Measurements from ENCODE around the gene IFI30.

The IFI30 gene

GRCh38 chr19:18159810-18160209 is 13.8 kb upstream of the IFI30 start:
- H3K27ac ChIP-seq (ENCODE audit: low read length) = peak overlapping the region; percentile 58
- H3K9ac ChIP-seq (ENCODE audit: low read length in 2 of 2) = no peak overlapping the region
- no peaks in the 10 kb centered on the region for H3K9me3 ChIP-seq (ENCODE audit: control insufficient read depth in 2 of 2, low read length in 2 of 2)
- H3K27me3 ChIP-seq (ENCODE audit: control insufficient read depth in 1 of 2, insufficient read depth in 2 of 2, low read length in 2 of 2) = no peaks in the 10 kb centered on the region
- peaks cover 15 to 16% of the 10 kb centered on the region in 2 donors for H3K36me3 ChIP-seq (ENCODE audit: control insufficient read depth in 2 of 2, insufficient read depth in 2 of 2, low read length in 2 of 2)
- peaks cover 46% of the 10 kb centered on the region for H3K4me1 ChIP-seq (ENCODE audit: control insufficient read depth, insufficient read depth, low read length)
- no peak overlapping the region for H3K4me3 ChIP-seq (ENCODE audit: low read length in 2 of 2)

- Histone ChIP-seq H3K4me1 (ENCODE audit: control insufficient read depth, insufficient read depth, low read length) (peaks cover 42% of the 10 kb centered on the region), H3K4me3 (ENCODE audit: low read length in 2 of 2) (peak overlapping the region in 1 of 2 donors; percentile 64), H3K27ac (ENCODE audit: low read length) (peak overlapping the region; percentile 58)
Measured at GRCh38 chr19:18160493-18160970, 13.1 kb upstream of the IFI30 start.

GRCh38 chr19:18160971-18161635 is 12.5 kb upstream of the IFI30 start:
- Histone ChIP-seq H3K27me3 (ENCODE audit: control insufficient read depth in 1 of 2, insufficient read depth in 2 of 2, low read length in 2 of 2) (no peaks in the 10 kb centered on the region), H3K4me1 (ENCODE audit: control insufficient read depth, insufficient read depth, low read length) (peaks cover 37% of the 10 kb centered on the region), H3K36me3 (ENCODE audit: control insufficient read depth in 2 of 2, insufficient read depth in 2 of 2, low read length in 2 of 2) (peaks cover 22 to 24% of the 10 kb centered on the region in 2 donors), H3K9ac (ENCODE audit: low read length in 2 of 2) (peak overlapping the region; percentile 42 to 55), H3K27ac (ENCODE audit: low read length) (peak overlapping the region; percentile 58), H3K9me3 (ENCODE audit: control insufficient read depth in 2 of 2, low read length in 2 of 2) (no peaks in the 10 kb centered on the region), H3K4me3 (ENCODE audit: low read length in 2 of 2) (peak overlapping the region; percentile 29 to 69)

More at GRCh38 chr19:18160493-18160970, 13.1 kb upstream of the IFI30 start:
- H3K27me3 ChIP-seq (ENCODE audit: control insufficient read depth in 1 of 2, insufficient read depth in 2 of 2, low read length in 2 of 2) = no peaks in the 10 kb centered on the region
- H3K9me3 ChIP-seq (ENCODE audit: control insufficient read depth in 2 of 2, low read length in 2 of 2) = no peaks in the 10 kb centered on the region
- H3K9ac ChIP-seq (ENCODE audit: low read length in 2 of 2) = peak overlapping the region; percentile 29 to 55
- H3K36me3 ChIP-seq (ENCODE audit: control insufficient read depth in 2 of 2, insufficient read depth in 2 of 2, low read length in 2 of 2) = peaks cover 17 to 18% of the 10 kb centered on the region in 2 donors

GRCh38 chr19:18161636-18162002 is 12.0 kb upstream of the IFI30 start:
- Histone ChIP-seq H3K9ac (ENCODE audit: low read length in 2 of 2) (peak overlapping the region; percentile 31 to 42), H3K27ac (ENCODE audit: low read length) (no peak overlapping the region)

GRCh38 chr19:18164072-18164471 is 9.5 kb upstream of the IFI30 start:
- Histone ChIP-seq H3K27me3 (ENCODE audit: control insufficient read depth in 1 of 2, insufficient read depth in 2 of 2, low read length in 2 of 2) (no peaks in the 10 kb centered on the region), H3K4me3 (ENCODE audit: low read length in 2 of 2) (no peak overlapping the region), H3K9ac (ENCODE audit: low read length in 2 of 2) (no peak overlapping the region), H3K27ac (ENCODE audit: low read length) (no peak overlapping the region), H3K4me1 (ENCODE audit: control insufficient read depth, insufficient read depth, low read length) (peaks cover 17% of the 10 kb centered on the region), H3K9me3 (ENCODE audit: control insufficient read depth in 2 of 2, low read length in 2 of 2) (no peaks in the 10 kb centered on the region), H3K36me3 (ENCODE audit: control insufficient read depth in 2 of 2, insufficient read depth in 2 of 2, low read length in 2 of 2) (peaks cover 28 to 30% of the 10 kb centered on the region in 2 donors)

More at GRCh38 chr19:18161636-18162002, 12.0 kb upstream of the IFI30 start:
- Histone ChIP-seq H3K9me3 (ENCODE audit: control insufficient read depth in 2 of 2, low read length in 2 of 2) (no peaks in the 10 kb centered on the region), H3K4me3 (ENCODE audit: low read length in 2 of 2) (peak overlapping the region; percentile 29 to 69), H3K36me3 (ENCODE audit: control insufficient read depth in 2 of 2, insufficient read depth in 2 of 2, low read length in 2 of 2) (peaks cover 24 to 25% of the 10 kb centered on the region in 2 donors), H3K4me1 (ENCODE audit: control insufficient read depth, insufficient read depth, low read length) (peaks cover 32% of the 10 kb centered on the region), H3K27me3 (ENCODE audit: control insufficient read depth in 1 of 2, insufficient read depth in 2 of 2, low read length in 2 of 2) (no peaks in the 10 kb centered on the region)

GRCh38 chr19:18165794-18166544 is 7.6 kb upstream of the IFI30 start:
- H3K27me3 ChIP-seq (ENCODE audit: control insufficient read depth in 1 of 2, insufficient read depth in 2 of 2, low read length in 2 of 2) = no peaks in the 10 kb centered on the region

GRCh38 chr19:18167011-18167410 is 6.6 kb upstream of the IFI30 start:
- peaks cover 28 to 33% of the 10 kb centered on the region in 2 donors for H3K36me3 ChIP-seq (ENCODE audit: control insufficient read depth in 2 of 2, insufficient read depth in 2 of 2, low read length in 2 of 2)
- H3K9me3 ChIP-seq (ENCODE audit: control insufficient read depth in 2 of 2, low read length in 2 of 2) = no peaks in the 10 kb centered on the region
- H3K4me1 ChIP-seq (ENCODE audit: control insufficient read depth, insufficient read depth, low read length) = no peaks in the 10 kb centered on the region
- H3K27me3 ChIP-seq (ENCODE audit: control insufficient read depth in 1 of 2, insufficient read depth in 2 of 2, low read length in 2 of 2) = no peaks in the 10 kb centered on the region
- no peak overlapping the region for H3K27ac ChIP-seq (ENCODE audit: low read length)
- H3K4me3 ChIP-seq (ENCODE audit: low read length in 2 of 2) = no peak overlapping the region
- no peak overlapping the region for H3K9ac ChIP-seq (ENCODE audit: low read length in 2 of 2)

More at GRCh38 chr19:18165794-18166544, 7.6 kb upstream of the IFI30 start:
- Histone ChIP-seq H3K27ac (ENCODE audit: low read length) (no peak overlapping the region), H3K9ac (ENCODE audit: low read length in 2 of 2) (no peak overlapping the region), H3K36me3 (ENCODE audit: control insufficient read depth in 2 of 2, insufficient read depth in 2 of 2, low read length in 2 of 2) (peaks cover 31 to 33% of the 10 kb centered on the region in 2 donors), H3K4me3 (ENCODE audit: low read length in 2 of 2) (no peak overlapping the region), H3K4me1 (ENCODE audit: control insufficient read depth, insufficient read depth, low read length) (peaks cover 8% of the 10 kb centered on the region), H3K9me3 (ENCODE audit: control insufficient read depth in 2 of 2, low read length in 2 of 2) (no peaks in the 10 kb centered on the region)

GRCh38 chr19:18167975-18168645 is 5.5 kb upstream of the IFI30 start:
- no peak overlapping the region for H3K4me3 ChIP-seq (ENCODE audit: low read length in 2 of 2)
- no peaks in the 10 kb centered on the region for H3K9me3 ChIP-seq (ENCODE audit: control insufficient read depth in 2 of 2, low read length in 2 of 2)
- H3K9ac ChIP-seq (ENCODE audit: low read length in 2 of 2) = no peak overlapping the region
- peaks cover under 1% of the 10 kb centered on the region for H3K4me1 ChIP-seq (ENCODE audit: control insufficient read depth, insufficient read depth, low read length)
- peaks cover 23 to 25% of the 10 kb centered on the region in 2 donors for H3K36me3 ChIP-seq (ENCODE audit: control insufficient read depth in 2 of 2, insufficient read depth in 2 of 2, low read length in 2 of 2)
- H3K27ac ChIP-seq (ENCODE audit: low read length) = no peak overlapping the region
- no peaks in the 10 kb centered on the region for H3K27me3 ChIP-seq (ENCODE audit: control insufficient read depth in 1 of 2, insufficient read depth in 2 of 2, low read length in 2 of 2)

- no peak overlapping the region for H3K27ac ChIP-seq (ENCODE audit: low read length)
- peaks cover 16 to 20% of the 10 kb centered on the region in 2 donors for H3K36me3 ChIP-seq (ENCODE audit: control insufficient read depth in 2 of 2, insufficient read depth in 2 of 2, low read length in 2 of 2)
- no peak overlapping the region for H3K9ac ChIP-seq (ENCODE audit: low read length in 2 of 2)
- no peaks in the 10 kb centered on the region for H3K9me3 ChIP-seq (ENCODE audit: control insufficient read depth in 2 of 2, low read length in 2 of 2)
- no peak overlapping the region for H3K4me3 ChIP-seq (ENCODE audit: low read length in 2 of 2)
- H3K27me3 ChIP-seq (ENCODE audit: control insufficient read depth in 1 of 2, insufficient read depth in 2 of 2, low read length in 2 of 2) = no peaks in the 10 kb centered on the region
- peaks cover 7% of the 10 kb centered on the region for H3K4me1 ChIP-seq (ENCODE audit: control insufficient read depth, insufficient read depth, low read length)
Measured at GRCh38 chr19:18168673-18169381, 4.8 kb upstream of the IFI30 start.

- no peaks in the 10 kb centered on the region for H3K27me3 ChIP-seq (ENCODE audit: control insufficient read depth in 1 of 2, insufficient read depth in 2 of 2, low read length in 2 of 2)
- H3K27ac ChIP-seq (ENCODE audit: low read length) = no peak overlapping the region
- peaks cover 12% of the 10 kb centered on the region for H3K4me1 ChIP-seq (ENCODE audit: control insufficient read depth, insufficient read depth, low read length)
- no peak overlapping the region for H3K9ac ChIP-seq (ENCODE audit: low read length in 2 of 2)
- no peak overlapping the region for H3K4me3 ChIP-seq (ENCODE audit: low read length in 2 of 2)
- H3K36me3 ChIP-seq (ENCODE audit: control insufficient read depth in 2 of 2, insufficient read depth in 2 of 2, low read length in 2 of 2) = peaks cover 12% of the 10 kb centered on the region in 2 donors
- no peaks in the 10 kb centered on the region for H3K9me3 ChIP-seq (ENCODE audit: control insufficient read depth in 2 of 2, low read length in 2 of 2)
Measured at GRCh38 chr19:18170714-18171255, 2.8 kb upstream of the IFI30 start.
